GM12878 (cell line): Measurements from ENCODE around the gene CAPNS1. TPM values are rescaled to one million over a fixed set of nuclear protein-coding genes. Genes with fewer than 3 reads are reported as not detected.

Source experiments
- ATAC-seq: fragments of 200-7000 bp; cut with Tn5 transposase; 3 replicates; pipeline ENCODE4 v1.9.1; 2020; ENCODE audit warnings: mild to moderate bottlenecking, moderate library complexity
- BruUV-seq: library from RNA; stranded (reverse); fragments of 400-500 nt; replicated peaks from 2 replicates; lab custom pipeline; 2021; lab: Mats Ljungman, UMichigan
- CTCF ChIA-PET: fragments of 300-600 bp; sonication (Branson Sonifier 250); formaldehyde crosslinking; extraction: SDS; loops from one replicate; lab custom pipeline; 2021; ENCODE audit warnings: inconsistent platforms; lab: Yijun Ruan, JAX
- POLR2A ChIA-PET: fragments of 350-600 bp; formaldehyde crosslinking; extraction: SDS; loops from one replicate; lab custom pipeline; 2021; ENCODE audit warnings: inconsistent platforms; lab: Charles Lee
- RAD21 ChIA-PET: fragments of 300-600 bp; sonication (Branson Sonifier 250); formaldehyde crosslinking; loops from one replicate; lab custom pipeline; 2023; ENCODE audit warnings: antibody characterized with exemption; ENCODE audit not compliant: unreplicated experiment; lab: Charles Lee
- SMC1A ChIA-PET: fragments of 300-600 bp; sonication (Branson Sonifier 250); formaldehyde crosslinking; loops from one replicate; lab custom pipeline; 2023; ENCODE audit not compliant: unreplicated experiment, uncharacterized antibody; lab: Charles Lee
- DNase-seq: peaks from one replicate; pipeline ENCODE4 v3.0.0-alpha.2; 2011; ENCODE audit warnings: low read depth, low spot score
- FAIRE-seq: peaks from 3 replicates; lab custom pipeline; 2011; peaks lifted over from hg19 to GRCh38; lab: Jason Lieb, UNC
- H2AFZ ChIP-seq: 2 replicates; pipeline ENCODE4 v1.6.0; 2011; ENCODE audit warnings: low read depth, low read length, control low read depth; ENCODE audit not compliant: control insufficient read depth
- H3K27ac ChIP-seq: 2 replicates; pipeline ENCODE4 v1.5.1; 2011; ENCODE audit warnings: control low read depth; ENCODE audit not compliant: control insufficient read depth, insufficient read depth
- H3K27me3 ChIP-seq, 2 experiments: replicated peaks in 1 of 2; 2 replicates each; pipeline versions ENCODE4 v1.6.0 to v1.6.1; 2011; ENCODE audit warnings: low read length in 1 of 2; ENCODE audit not compliant: control insufficient read depth in 2 of 2, insufficient read depth in 2 of 2
- H3K36me3 ChIP-seq, 2 experiments: 2 replicates each; pipeline ENCODE4 v1.5.1; 2011; ENCODE audit warnings: low read length in 1 of 2; ENCODE audit not compliant: control insufficient read depth in 2 of 2, insufficient read depth in 2 of 2
- H3K4me1 ChIP-seq: 2 replicates; pipeline ENCODE4 v1.6.1; 2011; ENCODE audit warnings: mild to moderate bottlenecking, low read length, moderate library complexity, mixed read lengths; ENCODE audit not compliant: control insufficient read depth, insufficient read depth
- H3K4me2 ChIP-seq: 2 replicates; pipeline ENCODE4 v1.6.0; 2011; ENCODE audit warnings: control low read depth; ENCODE audit not compliant: control insufficient read depth, insufficient read depth
- H3K4me3 ChIP-seq: fragments of 200-600 bp; sonication (generic); 2 replicates; pipeline ENCODE4 v1.5.1; 2016
- H3K79me2 ChIP-seq: 2 replicates; pipeline ENCODE4 v1.6.0; 2011; ENCODE audit warnings: low read length; ENCODE audit not compliant: control insufficient read depth, insufficient read depth
- H3K9ac ChIP-seq: 2 replicates; pipeline ENCODE4 v1.8.0; 2011; ENCODE audit warnings: low read length, control low read depth, mixed read lengths; ENCODE audit not compliant: control insufficient read depth, insufficient read depth
- H3K9me3 ChIP-seq: replicated peaks from 3 replicates; pipeline ENCODE4 v1.5.1; 2011; ENCODE audit warnings: mild to moderate bottlenecking, low read length; ENCODE audit not compliant: control insufficient read depth, insufficient read depth
- H4K20me1 ChIP-seq: 2 replicates; pipeline ENCODE4 v1.6.0; 2011; ENCODE audit not compliant: control insufficient read depth, insufficient read depth
- MEF2B ChIP-seq: fragments of 450-650 bp; IDR thresholded peaks from 2 replicates; pipeline ENCODE4 v1.6.1; 2018; ENCODE audit warnings: mild to moderate bottlenecking, moderate library complexity; ENCODE audit not compliant: partially characterized antibody, poor library complexity, severe bottlenecking
- REST ChIP-seq: IDR thresholded peaks from 2 replicates; pipeline ENCODE4 v1.6.1; 2012; ENCODE audit warnings: mild to moderate bottlenecking, low read depth, low read length
- TCF7 ChIP-seq: IDR thresholded peaks from 2 replicates; pipeline ENCODE4 v1.6.1; 2014; ENCODE audit warnings: antibody characterized with exemption, borderline replicate concordance
- WGBS: methylation state at CpG from one replicate; pipeline ENCODE4 v1.1.6; 2016; ENCODE audit warnings: low lambda C conversion rate; ENCODE audit not compliant: insufficient replicate concordance, insufficient coverage; ENCODE audit errors: missing lambda C conversion rate; 5-methylcytosine and 5-hydroxymethylcytosine counted together
- in situ Hi-C: fragments of 300-500 bp; cut with MboI; formaldehyde crosslinking; loops from 9 replicates; pipeline ENCODE4 v1.14.3; 2018; ENCODE audit warnings: mixed read lengths
- intact Hi-C: fragments of 100-400 bp; cut with micrococcal nuclease; formaldehyde crosslinking; loops from one replicate; pipeline ENCODE4 v1.14.2; 2022; ENCODE audit not compliant: unreplicated experiment
- polyA plus RNA-seq, 11 experiments: library from polyadenylated mRNA; depleted of rRNA in 4 of 11; unstranded in 6 of 11; stranded (reverse) in 5 of 11; fragments of >200 nt; fragmentation: Nextera tagmentation in 4 of 11; fragmentation: Illumina TruSeq in 1 of 11; extraction: Ambion mirVana in 4 of 11; extraction: Trizol in 1 of 11; gene quantifications; 1 replicate in 1 of 11; 2 replicates in 10 of 11; pipeline versions ENCODE4 v1.2.1 to v1.2.3, GENCODE V29; 2011 to 2016; ENCODE audit warnings: inconsistent platforms in 2 of 11, missing spikeins in 2 of 11, low read depth in 1 of 11
- total RNA-seq, 4 experiments: library from RNA; depleted of rRNA in 3 of 4; stranded (reverse); fragments of >200 nt in 3 of 4; fragmentation: Illumina TruSeq in 1 of 4; extraction: Trizol in 1 of 4; gene quantifications; 2 replicates each; pipeline versions ENCODE4 v1.2.1 to v1.2.3, GENCODE V29; 2013 to 2021
- TF ChIP-seq, protein P1 (sequence below): fragments of 450-650 bp; IDR thresholded peaks from 2 replicates; pipeline ENCODE4 v1.6.1; 2017; ENCODE audit warnings: mild to moderate bottlenecking
- TF ChIP-seq, protein P2 (sequence below): IDR thresholded peaks from 2 replicates; pipeline ENCODE4 v1.6.1; 2011; ENCODE audit warnings: borderline replicate concordance, low read depth, mild to moderate bottlenecking, moderate library complexity, low read length; ENCODE audit not compliant: insufficient read depth, poor library complexity, severe bottlenecking

CAPNS1 gene
- total and polyA plus RNA-seq, 10 of the 15 experiments (the other 5 are each of a cell fraction or from before 2014, with no cell fraction given) = 96.9 to 562 (median 245) TPM

- intact Hi-C loops = loop anchor here (10.0 kb wide), 1 partner anchor 1259 kb away; the partner anchor contains the start of gene ZNF527
- POLR2A ChIA-PET = interaction anchor here (0.6 to 1.1 kb wide), 2 partner anchors 9 to 17 kb away, joined by 4 read pairs; no protein-coding TSS in a partner anchor
- FAIRE-seq = no peak
Observed at GRCh38 chr19:36116344-36116637, 23.6 kb upstream of the CAPNS1 start.

More at GRCh38 chr19:36116344-36116637, 23.6 kb upstream of the CAPNS1 start:
- DNase-seq (no peak), ATAC-seq (no peak)
- RAD21 ChIA-PET = interaction anchor here (1.9 kb wide), 1 partner anchor 55 kb away, joined by 5 read pairs; no protein-coding TSS in a partner anchor
- Histone ChIP-seq H4K20me1 (no peaks in the 10 kb centered on the region), H3K4me3 (peak overlapping the region; percentile 84), H3K79me2 (peaks cover 24% of the 10 kb centered on the region), H2AFZ (no peak overlapping the region; the same call in 1 of the 2 replicates), H3K27ac (peak overlapping the region; percentile 27; the same call in 1 of the 2 replicates), H3K36me3 (peaks cover 4 to 7% of the 10 kb centered on the region in 2 experiments), H3K9ac (peak overlapping the region; percentile 73), H3K9me3 (no peaks in the 10 kb centered on the region), H3K4me2 (peak overlapping the region; percentile 94), H3K4me1 (peaks cover 9% of the 10 kb centered on the region), H3K27me3 (no peaks in the 10 kb centered on the region)
- CTCF ChIA-PET = interaction anchor here (0.6 to 2.9 kb wide), 3 partner anchors 9 to 22 kb away, joined by 3 to 10 read pairs (median 3); no protein-coding TSS in a partner anchor
- in situ Hi-C loops = loop anchor here (10.0 kb wide), 1 partner anchor 369 kb away; the partner anchor contains the start of gene ZNF566
- no peak for TF ChIP-seq REST
- TF ChIP-seq, protein P1, sequence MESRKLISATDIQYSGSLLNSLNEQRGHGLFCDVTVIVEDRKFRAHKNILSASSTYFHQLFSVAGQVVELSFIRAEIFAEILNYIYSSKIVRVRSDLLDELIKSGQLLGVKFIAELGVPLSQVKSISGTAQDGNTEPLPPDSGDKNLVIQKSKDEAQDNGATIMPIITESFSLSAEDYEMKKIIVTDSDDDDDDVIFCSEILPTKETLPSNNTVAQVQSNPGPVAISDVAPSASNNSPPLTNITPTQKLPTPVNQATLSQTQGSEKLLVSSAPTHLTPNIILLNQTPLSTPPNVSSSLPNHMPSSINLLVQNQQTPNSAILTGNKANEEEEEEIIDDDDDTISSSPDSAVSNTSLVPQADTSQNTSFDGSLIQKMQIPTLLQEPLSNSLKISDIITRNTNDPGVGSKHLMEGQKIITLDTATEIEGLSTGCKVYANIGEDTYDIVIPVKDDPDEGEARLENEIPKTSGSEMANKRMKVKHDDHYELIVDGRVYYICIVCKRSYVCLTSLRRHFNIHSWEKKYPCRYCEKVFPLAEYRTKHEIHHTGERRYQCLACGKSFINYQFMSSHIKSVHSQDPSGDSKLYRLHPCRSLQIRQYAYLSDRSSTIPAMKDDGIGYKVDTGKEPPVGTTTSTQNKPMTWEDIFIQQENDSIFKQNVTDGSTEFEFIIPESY = no peak
- TF ChIP-seq, protein P2, sequence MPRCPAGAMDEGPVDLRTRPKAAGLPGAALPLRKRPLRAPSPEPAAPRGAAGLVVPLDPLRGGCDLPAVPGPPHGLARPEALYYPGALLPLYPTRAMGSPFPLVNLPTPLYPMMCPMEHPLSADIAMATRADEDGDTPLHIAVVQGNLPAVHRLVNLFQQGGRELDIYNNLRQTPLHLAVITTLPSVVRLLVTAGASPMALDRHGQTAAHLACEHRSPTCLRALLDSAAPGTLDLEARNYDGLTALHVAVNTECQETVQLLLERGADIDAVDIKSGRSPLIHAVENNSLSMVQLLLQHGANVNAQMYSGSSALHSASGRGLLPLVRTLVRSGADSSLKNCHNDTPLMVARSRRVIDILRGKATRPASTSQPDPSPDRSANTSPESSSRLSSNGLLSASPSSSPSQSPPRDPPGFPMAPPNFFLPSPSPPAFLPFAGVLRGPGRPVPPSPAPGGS = no peak
- TF ChIP-seq TCF7 = no peak
- peak; percentile 40 for TF ChIP-seq MEF2B
- WGBS = 78% methylated on average over 1 of the region's 1 CpG
- BruUV-seq = no TSS peak
- SMC1A ChIA-PET = interaction anchor here (2.4 to 2.9 kb wide), 2 partner anchors 11 to 99 kb away, joined by 11 to 12 read pairs; partner anchors contain the start of genes ZNF146 and ZNF565
